Raji (cell line): ENCODE measurements around the gene SET.

Experiments used
- POLR2A ChIP-seq: IDR thresholded peaks from 2 replicates; pipeline ENCODE4 v1.6.1; 2011; ENCODE audit warnings: low read depth, low read length, control low read depth; ENCODE audit not compliant: insufficient read depth

The SET gene

DNA sequence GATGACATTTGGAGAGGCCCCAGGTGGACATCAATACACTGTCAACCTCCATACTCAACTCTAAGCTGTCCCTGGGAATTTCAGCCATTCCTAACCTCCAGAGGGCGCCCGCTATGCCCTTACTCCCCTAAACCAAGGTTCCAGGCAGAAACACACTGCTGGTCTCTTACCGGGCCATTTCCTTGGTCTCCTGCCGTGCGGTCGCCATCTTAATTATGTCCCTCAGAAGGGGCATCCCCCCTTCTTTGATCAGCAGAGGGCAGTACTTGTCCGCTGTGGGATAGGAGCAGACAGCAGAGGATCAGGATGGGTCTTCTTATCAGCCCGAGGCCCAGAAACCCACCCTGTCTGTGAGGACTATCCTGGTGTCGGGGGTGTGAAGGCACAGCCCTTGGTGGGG, 44.2 kb downstream of the SET start:
- no peak for TF ChIP-seq POLR2A

DNA sequence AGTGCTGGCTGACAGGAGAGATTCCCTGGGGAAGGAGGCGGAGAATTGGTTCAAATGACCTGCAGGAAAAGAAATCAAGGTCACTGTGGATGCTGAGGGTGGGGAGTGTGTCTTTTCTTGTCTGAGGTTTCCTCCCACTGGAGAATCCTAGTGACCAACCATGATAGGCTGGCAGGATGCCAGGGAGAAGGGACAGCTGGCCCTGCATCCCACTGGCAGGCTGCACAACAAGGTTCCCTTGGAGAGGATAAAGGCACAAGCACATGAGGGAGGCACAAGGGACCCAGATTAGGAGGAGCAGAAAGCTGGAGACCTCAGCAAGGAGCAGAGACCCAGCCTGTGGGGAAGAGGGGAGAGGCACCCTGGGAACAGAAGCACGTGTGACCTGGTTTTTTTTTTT, 46.4 kb downstream of the SET start:
- no peak for TF ChIP-seq POLR2A

DNA sequence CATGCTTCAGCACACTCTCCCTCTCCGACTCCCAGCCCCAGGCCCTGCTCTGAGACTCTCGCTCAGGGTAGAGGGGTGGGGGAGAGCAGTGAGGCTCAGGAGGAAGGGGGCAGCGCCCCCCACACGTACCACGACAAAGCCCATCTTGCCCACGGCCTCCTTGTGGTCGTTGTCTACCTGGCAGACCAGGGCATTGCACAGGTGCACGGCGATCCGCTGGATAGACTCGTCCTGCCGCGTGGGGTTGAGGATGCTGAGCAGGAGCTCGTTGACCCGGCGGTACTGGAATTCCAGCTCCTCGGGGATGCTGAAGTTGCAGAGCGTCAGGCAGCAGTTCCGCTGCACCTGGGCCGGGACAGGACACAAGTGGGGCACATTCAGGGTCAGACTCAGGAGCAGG, 53.4 kb downstream of the SET start:
- TF ChIP-seq POLR2A: no peak

DNA sequence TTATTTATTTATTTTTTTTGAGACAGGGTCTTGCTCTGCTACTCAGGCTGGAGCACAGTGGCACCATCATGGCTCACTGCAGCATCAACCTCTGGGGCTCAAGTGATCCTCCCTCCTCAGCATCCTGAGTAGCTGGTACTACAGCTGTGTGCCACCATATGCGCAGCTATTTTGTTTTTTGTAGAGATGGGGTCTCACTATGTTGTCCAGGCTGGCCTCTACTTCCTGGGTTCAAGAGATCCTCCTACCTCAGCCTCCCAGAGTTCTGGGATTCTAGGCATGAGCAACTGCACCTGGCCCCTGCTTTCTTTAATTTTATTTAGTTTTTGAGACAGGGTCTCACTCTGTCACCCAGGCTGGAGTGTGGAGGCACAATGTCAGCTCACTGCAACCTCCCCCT, 54.4 kb downstream of the SET start:
- no peak for TF ChIP-seq POLR2A
